HepG2 (cell line): ENCODE results near the gene CENPM. TPM values are rescaled to one million over a fixed set of nuclear protein-coding genes. Genes with fewer than 3 reads are reported as not detected.

Experiments
- ATAC-seq: fragments of 200-7000 bp; cut with Tn5 transposase; 3 replicates; pipeline ENCODE4 v1.9.1; 2020; ENCODE audit warnings: mild to moderate bottlenecking, moderate library complexity
- BruUV-seq: library from RNA; stranded (reverse); fragments of 400-500 nt; replicated peaks from 2 replicates; lab custom pipeline; 2021; lab: Mats Ljungman, UMichigan
- CTCF ChIA-PET: fragments of 300-600 bp; formaldehyde crosslinking; extraction: SDS; loops from one replicate; lab custom pipeline; 2021; ENCODE audit warnings: low total read pairs, inconsistent platforms, low intra/inter-chr PET ratio; lab: Yijun Ruan, JAX
- POLR2A ChIA-PET: fragments of 350-600 bp; sonication (Branson Sonifier 250); formaldehyde crosslinking; loops from one replicate; lab custom pipeline; 2020; ENCODE audit warnings: antibody characterized with exemption, inconsistent platforms; lab: Yijun Ruan, JAX
- DNase-seq: peaks from one replicate; pipeline ENCODE4 v3.0.0-alpha.2; 2015; ENCODE audit warnings: low spot score
- FAIRE-seq: peaks from 3 replicates; lab custom pipeline; 2011; peaks lifted over from hg19 to GRCh38; lab: Jason Lieb, UNC
- H2AFZ ChIP-seq: one replicate; pipeline ENCODE4 v1.6.1; 2011; ENCODE audit warnings: low read length, inconsistent platforms
- H3K27ac ChIP-seq: fragments of 300-600 bp; 3 replicates; pipeline ENCODE4 v1.8.0; 2011; ENCODE audit warnings: mixed run types, mild to moderate bottlenecking, mixed read lengths, low read length, inconsistent platforms; ENCODE audit not compliant: insufficient read depth; ENCODE audit errors: extremely low read length
- H3K27me3 ChIP-seq, 2 experiments: fragments of 200-600 bp in 1 of 2; 2 replicates in 1 of 2; 3 replicates in 1 of 2; pipeline versions ENCODE4 v1.6.0 to v1.8.0; 2011; ENCODE audit warnings: low read length in 2 of 2, mild to moderate bottlenecking in 2 of 2, moderate library complexity in 2 of 2, inconsistent platforms in 1 of 2; ENCODE audit not compliant: insufficient read depth in 2 of 2, control insufficient read depth in 1 of 2
- H3K36me3 ChIP-seq, 2 experiments: fragments of 200-600 bp in 1 of 2; replicated peaks in 1 of 2; 2 replicates in 1 of 2; 3 replicates in 1 of 2; pipeline versions ENCODE4 v1.5.1 to v1.8.0; 2011; ENCODE audit warnings: low read length in 2 of 2, inconsistent platforms in 1 of 2; ENCODE audit not compliant: insufficient read depth in 2 of 2, control insufficient read depth in 1 of 2
- H3K4me1 ChIP-seq: 2 replicates; pipeline ENCODE4 v1.5.1; 2012; ENCODE audit warnings: low read length, inconsistent platforms; ENCODE audit not compliant: insufficient read depth
- H3K4me2 ChIP-seq: 2 replicates; pipeline ENCODE4 v1.6.0; 2011; ENCODE audit warnings: low read depth, low read length, inconsistent platforms
- H3K4me3 ChIP-seq, 3 experiments: fragments of 200-600 bp in 1 of 3; sonication (generic), shearing (Covaris generic) in 1 of 3; replicated peaks in 1 of 3; 2 replicates each; pipeline ENCODE4 v1.5.1; 2011 to 2016; ENCODE audit warnings: low read length in 3 of 3, inconsistent platforms in 2 of 3, low read depth in 2 of 3, mild to moderate bottlenecking in 2 of 3, control low read depth in 1 of 3, mixed read lengths in 1 of 3; ENCODE audit not compliant: insufficient read depth in 1 of 3
- H3K79me2 ChIP-seq: one replicate; pipeline ENCODE4 v1.6.1; 2011; ENCODE audit warnings: low read length, inconsistent platforms; ENCODE audit not compliant: insufficient read depth
- H3K9ac ChIP-seq: 2 replicates; pipeline ENCODE4 v1.6.0; 2011; ENCODE audit warnings: mild to moderate bottlenecking, low read depth, low read length, inconsistent platforms; ENCODE audit not compliant: insufficient read depth
- H3K9me3 ChIP-seq: 2 replicates; pipeline ENCODE4 v1.5.1; 2012; ENCODE audit warnings: mild to moderate bottlenecking, low read length
- H4K20me1 ChIP-seq: 2 replicates; pipeline ENCODE4 v1.6.0; 2011; ENCODE audit warnings: inconsistent platforms, mild to moderate bottlenecking, low read length, moderate library complexity; ENCODE audit not compliant: insufficient read depth
- GLMP ChIP-seq: sonication (generic); formaldehyde crosslinking; IDR thresholded peaks from 2 replicates; pipeline ENCODE4 v1.9.0; 2021; ENCODE audit warnings: missing genetic modification reagents, mild to moderate bottlenecking, borderline replicate concordance
- HOXA5 ChIP-seq: sonication (generic); formaldehyde crosslinking; IDR thresholded peaks from 2 replicates; pipeline ENCODE4 v1.4.0; 2020; ENCODE audit warnings: missing genetic modification reagents
- PHF20 ChIP-seq: sonication (generic); formaldehyde crosslinking; IDR thresholded peaks from 2 replicates; pipeline ENCODE4 v1.5.0; 2020; ENCODE audit warnings: mild to moderate bottlenecking, missing genetic modification reagents
- PHF21A ChIP-seq: sonication (generic); formaldehyde crosslinking; IDR thresholded peaks from 2 replicates; pipeline ENCODE4 v1.5.0; 2020; ENCODE audit warnings: mild to moderate bottlenecking, missing genetic modification reagents
- PREB ChIP-seq: sonication (generic); formaldehyde crosslinking; IDR thresholded peaks from 2 replicates; pipeline ENCODE4 v1.4.0; 2020; ENCODE audit warnings: missing genetic modification reagents
- ZBTB33 ChIP-seq: sonication (generic); formaldehyde crosslinking; IDR thresholded peaks from 2 replicates; pipeline ENCODE4 v1.4.0; 2020; ENCODE audit warnings: missing genetic modification reagents
- ZBTB38 ChIP-seq: sonication (generic); formaldehyde crosslinking; IDR thresholded peaks from 2 replicates; pipeline ENCODE4 v1.5.1; 2020; ENCODE audit warnings: mild to moderate bottlenecking, missing genetic modification reagents
- ZNF354B ChIP-seq: sonication (generic); formaldehyde crosslinking; IDR thresholded peaks from 2 replicates; pipeline ENCODE4 v1.8.0; 2022; ENCODE audit warnings: mild to moderate bottlenecking, missing genetic modification reagents
- ZNF44 ChIP-seq: sonication (generic); formaldehyde crosslinking; IDR thresholded peaks from 2 replicates; pipeline ENCODE4 v1.5.1; 2020; ENCODE audit warnings: mild to moderate bottlenecking, missing genetic modification reagents
- ZXDC ChIP-seq: sonication (generic); formaldehyde crosslinking; IDR thresholded peaks from 2 replicates; pipeline ENCODE4 v1.5.0; 2020; ENCODE audit warnings: mild to moderate bottlenecking, missing genetic modification reagents
- whole genome bisulfite sequencing: methylation state at CpG from one replicate; pipeline ENCODE4 v1.1.6; 2017; ENCODE audit warnings: low lambda C conversion rate; 5-methylcytosine and 5-hydroxymethylcytosine counted together
- in situ Hi-C: cut with HindIII; loops from 2 replicates; pipeline ENCODE4 v1.10.0; 2017; ENCODE audit warnings: low pct_unique_long_range_greater_than_20kb; ENCODE audit not compliant: extremely low pct_ligation_motif_present
- intact Hi-C: fragments of 100-400 bp; cut with micrococcal nuclease; formaldehyde crosslinking; loops from one replicate; pipeline ENCODE4 v1.10.0; 2022; ENCODE audit not compliant: unreplicated experiment
- polyA plus RNA-seq, 8 experiments: library from polyadenylated mRNA; depleted of rRNA in 3 of 8; stranded (reverse) in 7 of 8; unstranded in 1 of 8; fragments of >200 nt; fragmentation: Illumina TruSeq in 4 of 8; extraction: Trizol in 4 of 8; gene quantifications; 2 replicates each; pipeline versions ENCODE4 v1.2.1 to v1.2.3, GENCODE V29; 2011 to 2016; ENCODE audit warnings: low read depth in 4 of 8, missing spikeins in 1 of 8, mixed read lengths in 1 of 8; ENCODE audit not compliant: insufficient read depth in 1 of 8
- total RNA-seq, 5 experiments: library from RNA; depleted of rRNA; stranded (reverse); fragments of >200 nt; fragmentation: Illumina TruSeq; extraction: Trizol; gene quantifications; 2 replicates each; pipeline ENCODE4 v1.2.3, GENCODE V29; 2016; ENCODE audit warnings: low read depth in 1 of 5

The CENPM gene
- total and polyA plus RNA-seq, 2 of the 13 experiments (the other 11 are each of a cell fraction or from before 2014, with no cell fraction given), result 11.2 to 37.3 TPM

GRCh38 chr22:41947424-41948080 lies 600 bp upstream of the CENPM start:
- BruUV-seq, result no TSS peak
- H3K36me3 ChIP-seq, result peaks cover 2 to 21% of the 10 kb centered on the region in 2 experiments; a peak in 3 of 5 replicates
- H3K9me3 ChIP-seq, result no peaks in the 10 kb centered on the region
- peaks cover 71% of the 10 kb centered on the region for H3K4me1 ChIP-seq
- no peak for FAIRE-seq
- POLR2A ChIA-PET, result interaction anchor here (0.7 to 1.6 kb wide), 8 partner anchors 22 to 327 kb away, joined by 3 to 11 read pairs (median 4); partner anchors contain the start of genes CCDC134, DESI1, NDUFA6 and SNU13
- CTCF ChIA-PET, result no interaction called here
- peak overlapping the region; percentile 95 for H3K4me2 ChIP-seq
- peak overlapping the region in 2 of 3 experiments; percentile 43 to 79; a peak in 3 of 6 replicates for H3K4me3 ChIP-seq
- in situ Hi-C loops, result no loop called here
- WGBS, result 82% methylated on average over 21 of the region's 21 CpGs
- ATAC-seq, result no peak
- intact Hi-C loops, result no loop called here
- no peak for DNase-seq
- peak overlapping the region; percentile 76 for H3K27ac ChIP-seq
- no peaks in the 10 kb centered on the region for H4K20me1 ChIP-seq
- peak overlapping the region; percentile 35 for H2AFZ ChIP-seq
- no peaks in the 10 kb centered on the region for H3K27me3 ChIP-seq
- peak overlapping the region; percentile 69 for H3K9ac ChIP-seq
- peaks cover 13% of the 10 kb centered on the region for H3K79me2 ChIP-seq
- TF ChIP-seq GLMP (CRISPR knock-in tag) (0 out of 2 replicates have a peak, but pooled peaks have one; percentile 44), ZNF44 (CRISPR knock-in tag) (peak; percentile 41; the same call in 1 of the 2 replicates), ZNF354B (CRISPR knock-in tag) (no peak), HOXA5 (CRISPR knock-in tag) (no peak), PREB (CRISPR knock-in tag) (no peak), PHF21A (CRISPR knock-in tag) (peak; percentile 4; the same call in 1 of the 2 replicates), ZBTB33 (0 out of 2 replicates have a peak, but pooled peaks have one; percentile 23), PHF20 (CRISPR knock-in tag) (0 out of 2 replicates have a peak, but pooled peaks have one; percentile 12), ZBTB38 (peak; percentile 94; the same call in 1 of the 2 replicates), ZXDC (CRISPR knock-in tag) (0 out of 2 replicates have a peak, but pooled peaks have one; percentile 66)
